HT1080 (cell line): ENCODE results near the gene IQCN. TPM values are rescaled to one million over a fixed set of nuclear protein-coding genes. Genes with fewer than 3 reads are reported as not detected.

ENCODE experiments used
- DNase-seq: peaks from one replicate; pipeline ENCODE4 v3.0.0-alpha.2; 2015; ENCODE audit warnings: low read depth
- total RNA-seq: library from RNA; depleted of rRNA; stranded (reverse); fragments of >200 nt; shearing (Covaris generic); gene quantifications from 2 replicates; pipeline ENCODE4 v1.2.3, GENCODE V29; 2014

Gene IQCN
- total RNA-seq, 1 experiment from 2014 or later: not detected

GRCh38 chr19:18289471-18290301 lies 15.4 kb upstream of the IQCN start:
- DNase-seq: no peak

GRCh38 chr19:18287836-18288772 lies 13.9 kb upstream of the IQCN start:
- no peak for DNase-seq

GRCh38 chr19:18286973-18287635 lies 12.9 kb upstream of the IQCN start:
- DNase-seq: no peak

GRCh38 chr19:18284712-18285360 lies 10.6 kb upstream of the IQCN start:
- no peak for DNase-seq

GRCh38 chr19:18283338-18283737 lies 9.1 kb upstream of the IQCN start:
- no peak for DNase-seq

- DNase-seq: no peak
These were observed 8.5 kb upstream of the IQCN start for GRCh38 chr19:18282788-18283141.

GRCh38 chr19:18282021-18282787 lies 8.0 kb upstream of the IQCN start:
- DNase-seq: peak; percentile 52

GRCh38 chr19:18281082-18282020 lies 7.1 kb upstream of the IQCN start, which contains the start of gene JUND:
TSS of gene JUND (minus strand) at chr19:18281622. CDS start at chr19:18281484, 138 bp downstream.
- peak; percentile 95 for DNase-seq

GRCh38 chr19:18280247-18281081 lies 6.2 kb upstream of the IQCN start:
- peak; percentile 69 for DNase-seq

GRCh38 chr19:18279516-18280246 lies 5.4 kb upstream of the IQCN start:
- peak; percentile 90 for DNase-seq

GRCh38 chr19:18279266-18279515 lies 4.9 kb upstream of the IQCN start:
- no peak for DNase-seq

GRCh38 chr19:18278521-18279265 lies 4.4 kb upstream of the IQCN start:
- DNase-seq: no peak

- DNase-seq: peak; percentile 87
These were observed 617 bp upstream of the IQCN start for GRCh38 chr19:18274781-18275356.

- no peak for DNase-seq
These were observed 562 bp downstream of the IQCN start for GRCh38 chr19:18273561-18274218.

- no peak for DNase-seq
These were observed 2.8 kb downstream of the IQCN start for GRCh38 chr19:18271433-18271841.

- no peak for DNase-seq
These were observed 3.9 kb downstream of the IQCN start for GRCh38 chr19:18270326-18270725.
